Posterior vena cava (tissue), 2 donors: ENCODE results near the gene UCN. TPM values are rescaled to one million over a fixed set of nuclear protein-coding genes. Genes with fewer than 3 reads are reported as not detected.
"Not testable (repeated sequence)": the region's sequence is repeated elsewhere in the genome, so short reads cannot be mapped to it uniquely, and the experiment has no call there.

Experiments used
- DNase-seq: peaks from one replicate; pipeline ENCODE4 v3.0.0-alpha.2; 2020; ENCODE audit warnings: low spot score
- intact Hi-C, 2 donors: fragments of 100-400 bp; cut with DNase I; formaldehyde crosslinking; loops; one replicate each; pipeline versions ENCODE4 v1.14.1 to v1.14.2; 2022 to 2023
- total RNA-seq, 2 donors: library from RNA; stranded (reverse); fragmentation: NEBNext Ultra II Directional; extraction: Animal tissue kit (Norgen Biotek cat#: 25700); gene quantifications; one replicate each; pipeline ENCODE4 v1.2.1, GENCODE V29; 2021
- donor health status: DM: yes; HTN: yes; CAD: no.
- donor health status: DM: yes; HTN: yes; CAD: no.

Gene UCN
- total RNA-seq, 2 donors from 2014 or later = 0.95 to 1.2 TPM

GRCh38 chr2:27319839-27320238 is 11.6 kb upstream of the UCN start:
- DNase-seq, intact Hi-C loops: not testable (repeated sequence)

GRCh38 chr2:27316655-27317412 is 8.6 kb upstream of the UCN start:
- intact Hi-C loops = no loop called here
- DNase-seq = no peak

- no peak for DNase-seq
- intact Hi-C loops = no loop called here
Observed at GRCh38 chr2:27315122-27315521, 6.9 kb upstream of the UCN start.

GRCh38 chr2:27314709-27315108 is 6.5 kb upstream of the UCN start:
- DNase-seq = no peak
- intact Hi-C loops = no loop called here

GRCh38 chr2:27313882-27314645 is 5.8 kb upstream of the UCN start:
- intact Hi-C loops = no loop called here
- DNase-seq = peak; percentile 20

- intact Hi-C loops = no loop called here
- DNase-seq = peak; percentile 23
Observed at GRCh38 chr2:27312152-27312551, 3.9 kb upstream of the UCN start.

GRCh38 chr2:27309651-27310050 is 1.4 kb upstream of the UCN start:
- peak; percentile 0 for DNase-seq
- intact Hi-C loops = no loop called here

GRCh38 chr2:27307545-27308358 is 493 bp downstream of the UCN start:
- intact Hi-C loops = no loop called here
- DNase-seq = peak; percentile 78

- DNase-seq = peak; percentile 57
- intact Hi-C loops = no loop called here
Observed at GRCh38 chr2:27307287-27307544, 1.0 kb downstream of the UCN start.

GRCh38 chr2:27306573-27307286 is 1.5 kb downstream of the UCN start:
- intact Hi-C loops = no loop called here
- peak; percentile 82 for DNase-seq

- intact Hi-C loops = no loop called here
- peak; percentile 78 for DNase-seq
Observed at GRCh38 chr2:27306136-27306535, 2.1 kb downstream of the UCN start.

GRCh38 chr2:27305516-27305915 is 2.7 kb downstream of the UCN start:
- peak; percentile 62 for DNase-seq
- intact Hi-C loops = no loop called here

GRCh38 chr2:27304488-27305240 is 3.6 kb downstream of the UCN start:
- intact Hi-C loops = no loop called here
- peak; percentile 32 for DNase-seq

- peak; percentile 70 for DNase-seq
Observed at GRCh38 chr2:27303093-27304025, 4.9 kb downstream of the UCN start.

GRCh38 chr2:27300606-27301005 is 7.6 kb downstream of the UCN start:
- intact Hi-C loops = not testable (repeated sequence)
- DNase-seq = peak; percentile 1

More at GRCh38 chr2:27303093-27304025, 4.9 kb downstream of the UCN start:
- intact Hi-C loops = no loop called here

- peak; percentile 55 for DNase-seq
- intact Hi-C loops = no loop called here
Observed at GRCh38 chr2:27298391-27299080, 9.7 kb downstream of the UCN start.

- intact Hi-C loops = no loop called here
- no peak for DNase-seq
Observed at GRCh38 chr2:27297195-27297594, 11.1 kb downstream of the UCN start.
